DMS79 (cell line): Measurements from ENCODE around the gene GRWD1.
"Not testable (repeated sequence)": the region's sequence is repeated elsewhere in the genome, so short reads cannot be mapped to it uniquely, and the experiment has no call there.

Source experiments
- DNase-seq: peaks from one replicate; lab custom pipeline; 2025; lab: John Stamatoyannopoulos, UW

The GRWD1 gene

DNA sequence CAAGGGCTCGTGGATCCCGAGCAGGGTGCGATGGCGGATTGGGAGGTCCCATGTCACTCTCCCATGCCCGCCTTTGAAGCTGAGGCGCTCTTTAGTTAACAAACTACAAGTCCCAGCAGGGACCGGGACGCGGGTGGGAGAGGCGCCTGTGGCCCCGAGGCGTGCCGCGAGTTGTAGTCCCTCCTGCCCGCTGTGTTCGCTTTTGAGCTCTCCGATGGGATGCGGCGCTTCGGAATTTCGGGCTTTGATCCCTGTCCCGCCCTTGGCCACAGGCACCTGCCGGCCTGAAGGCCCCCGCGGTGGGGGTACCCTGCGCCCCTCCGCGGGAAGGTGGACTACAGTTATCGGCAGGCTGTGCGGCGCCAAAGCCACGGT lies 34.4 kb downstream of the GRWD1 start:
- DNase-seq, result no peak

DNA sequence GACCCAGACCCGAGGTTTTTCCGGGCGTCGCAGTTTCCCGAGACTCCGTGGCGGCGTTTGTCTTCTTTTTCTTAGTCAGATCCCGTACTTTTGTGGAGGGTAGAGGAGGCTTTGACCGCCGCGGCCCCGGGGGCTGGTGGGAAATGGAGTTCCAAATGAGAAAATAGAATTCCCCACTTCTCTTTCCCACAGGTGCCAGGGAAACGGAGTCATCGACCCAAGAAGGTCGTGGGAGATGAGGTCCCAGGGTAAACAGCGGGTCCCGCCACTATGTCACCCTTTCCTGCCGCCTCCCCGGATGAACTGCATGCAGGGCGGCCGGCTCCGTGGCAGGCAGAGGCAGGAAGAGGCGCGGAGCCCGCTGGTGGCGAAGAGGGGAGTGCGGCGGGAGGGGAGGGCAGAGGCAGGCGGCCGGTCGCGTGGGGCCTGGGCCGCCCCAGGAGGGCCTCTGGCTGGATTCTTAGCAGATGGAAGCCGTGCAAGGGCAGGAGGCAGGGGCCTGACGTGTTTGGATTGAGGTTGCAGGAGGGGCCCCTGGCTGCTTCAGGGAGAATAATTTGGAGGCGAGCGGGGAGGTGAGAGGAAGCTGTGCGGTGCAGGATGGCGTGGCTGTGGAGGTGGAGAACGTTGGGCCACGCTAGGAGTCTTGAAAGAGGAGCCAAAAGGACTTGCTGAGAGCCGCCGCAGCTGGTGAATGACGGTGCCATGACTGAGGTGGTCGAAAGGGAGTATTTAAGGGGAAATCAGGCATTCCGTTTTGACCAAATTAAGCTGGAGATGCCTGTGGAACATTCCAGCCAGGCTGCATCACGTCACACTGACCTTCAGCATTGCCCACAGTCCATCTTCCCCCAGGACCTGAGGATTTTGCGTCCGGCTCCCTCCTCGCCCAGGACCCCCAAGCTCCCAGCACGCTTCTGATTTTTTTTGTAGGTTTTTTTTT lies 35.0 kb downstream of the GRWD1 start:
- no peak for DNase-seq

DNA sequence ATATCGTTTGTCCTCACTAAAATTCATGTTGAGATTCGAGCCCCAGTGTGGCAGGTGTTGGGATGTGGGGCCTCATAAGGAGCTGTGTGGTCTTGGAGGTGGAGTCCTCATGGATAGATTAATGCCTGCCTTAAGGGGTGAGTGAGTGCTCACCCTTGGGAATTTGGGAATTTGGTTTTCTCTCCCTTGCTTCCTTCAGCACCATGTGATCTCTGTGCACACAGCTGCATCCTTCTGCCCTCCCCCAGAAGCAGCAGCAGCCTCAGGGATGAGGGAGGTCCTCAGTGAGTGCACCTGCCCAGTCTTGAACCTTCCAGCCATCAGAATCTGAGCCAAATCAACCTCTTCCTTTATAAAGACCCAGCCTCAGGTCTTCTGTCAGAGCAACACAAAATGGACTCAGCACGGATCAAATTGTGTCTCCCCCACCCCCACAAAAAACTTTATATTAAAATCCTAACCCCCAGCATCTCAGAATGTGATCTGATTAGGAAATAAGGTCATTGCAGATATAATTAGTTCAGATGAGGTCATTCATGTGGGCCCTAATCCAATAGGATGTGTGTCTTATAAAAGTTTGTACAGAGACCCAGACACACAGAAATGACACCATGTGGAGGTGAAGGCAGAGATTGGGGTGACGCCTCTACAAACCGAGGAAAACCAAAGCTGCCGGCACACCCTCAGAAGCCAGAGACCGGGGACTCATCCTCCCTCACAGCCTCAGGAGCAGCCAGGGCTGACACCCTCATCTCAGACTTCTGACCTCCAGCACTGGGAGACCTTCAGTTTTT lies 36.3 kb downstream of the GRWD1 start:
- DNase-seq, result no peak

DNA sequence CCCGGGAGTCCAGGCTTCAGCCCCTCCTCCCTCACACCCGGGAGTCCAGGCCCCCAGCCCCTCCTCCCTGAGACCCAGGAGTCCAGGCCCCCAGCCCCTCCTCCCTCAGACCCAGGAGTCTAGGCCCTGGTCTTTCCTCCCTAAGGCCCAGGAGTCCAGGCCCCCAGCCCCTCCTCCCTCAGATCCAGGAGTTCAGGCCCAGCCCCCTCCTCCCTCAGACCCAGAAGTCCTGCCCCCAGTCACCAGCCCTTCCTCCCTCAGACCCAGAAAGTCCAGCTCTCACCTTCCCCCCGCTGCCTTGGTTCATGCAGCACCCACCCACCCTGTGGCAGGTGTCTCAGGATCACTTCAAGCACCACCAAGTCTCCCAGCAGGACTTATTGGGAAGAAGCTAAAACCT lies 37.5 kb downstream of the GRWD1 start:
- no peak for DNase-seq

DNA sequence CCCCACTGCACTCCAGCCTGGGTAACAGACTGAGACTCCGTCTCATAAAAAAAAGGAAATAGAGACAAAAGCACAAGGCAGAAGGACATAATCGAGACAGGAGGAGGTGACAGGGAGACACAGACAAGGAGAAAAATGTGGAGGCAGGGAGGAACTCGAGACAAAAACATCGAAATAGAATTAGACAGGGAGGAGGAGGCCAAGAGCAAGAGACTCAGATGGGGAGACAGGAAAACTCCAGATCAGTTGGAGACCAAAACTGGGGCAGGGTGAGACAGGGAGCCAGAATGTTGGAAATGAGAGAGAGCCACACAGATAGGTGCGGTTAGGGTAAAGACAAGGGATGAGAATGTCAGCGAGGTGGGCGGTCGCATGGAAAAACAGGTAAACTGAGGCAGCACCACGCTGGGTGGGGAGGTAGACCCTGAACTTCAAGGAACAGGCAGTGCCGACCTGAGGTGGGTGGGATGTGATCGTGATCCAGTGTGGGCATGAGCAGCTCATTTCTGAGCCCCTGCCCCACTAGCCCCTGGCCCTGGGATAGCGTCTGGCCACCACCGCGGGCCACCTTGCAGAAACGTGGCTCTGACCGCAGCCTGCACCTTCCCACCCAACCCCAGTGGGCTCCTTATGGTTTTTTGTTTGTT lies 38.6 kb downstream of the GRWD1 start:
- DNase-seq, result no peak

DNA sequence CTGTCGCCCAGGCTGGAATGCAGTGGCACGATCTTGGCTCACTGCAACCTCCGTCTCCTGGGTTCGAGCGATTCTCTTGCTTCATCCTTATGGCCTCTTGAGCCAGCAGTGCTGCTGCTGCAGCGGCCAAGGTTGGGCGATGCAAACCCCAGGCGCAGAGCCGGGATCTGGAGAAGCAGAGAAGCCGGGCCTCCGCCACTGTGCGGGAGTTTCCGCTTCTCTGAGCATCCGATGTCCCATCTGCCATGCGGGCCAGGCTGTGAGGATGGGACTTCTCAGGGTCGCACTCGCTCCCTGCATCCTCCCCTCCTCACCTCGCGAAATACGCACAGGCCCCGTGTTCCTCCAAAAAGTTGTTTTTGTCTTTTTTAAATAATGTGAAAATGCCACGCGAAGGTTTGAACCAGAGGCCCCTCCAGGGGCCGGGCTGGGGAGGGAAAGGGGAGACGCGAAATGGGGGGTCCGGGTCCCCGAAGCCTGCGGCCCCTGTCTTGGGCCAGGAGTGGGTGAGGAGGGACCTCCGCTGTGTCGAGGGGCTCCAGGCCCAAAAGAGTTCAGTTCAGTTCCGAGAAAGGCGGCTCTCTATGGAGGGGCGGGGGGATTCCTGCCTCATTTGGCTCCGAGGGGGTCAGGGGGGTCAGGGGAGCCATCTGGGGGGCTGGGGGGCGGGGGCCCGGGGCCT lies 39.3 kb downstream of the GRWD1 start:
- no peak for DNase-seq

DNA sequence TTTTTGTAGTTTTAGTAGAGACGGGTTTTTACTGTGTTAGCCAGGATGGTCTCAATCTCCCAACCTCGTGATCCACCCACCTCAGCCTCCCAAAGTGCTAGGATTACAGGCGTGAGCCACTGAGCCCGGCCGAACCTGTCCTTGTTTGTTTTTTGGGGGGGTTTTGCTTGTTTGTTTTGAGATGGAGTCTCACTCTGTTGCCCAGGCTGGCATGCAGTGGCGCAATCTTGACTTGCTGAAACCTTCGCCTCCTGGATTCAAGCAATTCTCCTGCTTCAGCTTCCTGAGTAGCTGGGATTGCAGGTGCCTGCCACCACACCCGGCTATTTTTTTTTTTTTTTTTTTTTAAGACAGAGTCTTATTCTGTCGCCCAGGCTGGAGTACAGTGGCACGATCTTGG lies 40.9 kb downstream of the GRWD1 start:
- not testable (repeated sequence) for DNase-seq

DNA sequence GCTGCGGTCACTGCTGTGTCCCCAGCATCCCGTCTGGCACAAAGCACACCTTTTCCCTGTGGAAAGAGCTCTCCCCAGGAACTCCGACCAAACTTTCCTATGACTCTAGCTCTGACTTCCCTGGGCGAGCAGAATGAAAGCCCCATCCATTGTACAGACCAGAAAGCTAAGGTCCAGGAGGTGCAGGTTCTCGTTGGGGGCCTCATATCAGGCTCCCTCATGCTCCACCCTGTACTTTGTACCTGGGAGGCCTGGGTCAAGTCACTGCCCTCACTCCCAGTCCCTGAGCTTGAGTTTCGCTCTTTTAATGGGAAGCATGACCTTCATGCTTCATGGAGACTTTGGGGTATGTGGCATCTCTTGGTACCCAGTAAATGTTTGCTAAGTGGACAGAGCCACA lies 41.8 kb downstream of the GRWD1 start:
- DNase-seq, result no peak

GRCh38 chr19:48487948-48488347 lies 42.2 kb downstream of the GRWD1 start:
- DNase-seq, result no peak

GRCh38 chr19:48488478-48488877 lies 42.7 kb downstream of the GRWD1 start:
- DNase-seq, result not testable (repeated sequence)

DNA sequence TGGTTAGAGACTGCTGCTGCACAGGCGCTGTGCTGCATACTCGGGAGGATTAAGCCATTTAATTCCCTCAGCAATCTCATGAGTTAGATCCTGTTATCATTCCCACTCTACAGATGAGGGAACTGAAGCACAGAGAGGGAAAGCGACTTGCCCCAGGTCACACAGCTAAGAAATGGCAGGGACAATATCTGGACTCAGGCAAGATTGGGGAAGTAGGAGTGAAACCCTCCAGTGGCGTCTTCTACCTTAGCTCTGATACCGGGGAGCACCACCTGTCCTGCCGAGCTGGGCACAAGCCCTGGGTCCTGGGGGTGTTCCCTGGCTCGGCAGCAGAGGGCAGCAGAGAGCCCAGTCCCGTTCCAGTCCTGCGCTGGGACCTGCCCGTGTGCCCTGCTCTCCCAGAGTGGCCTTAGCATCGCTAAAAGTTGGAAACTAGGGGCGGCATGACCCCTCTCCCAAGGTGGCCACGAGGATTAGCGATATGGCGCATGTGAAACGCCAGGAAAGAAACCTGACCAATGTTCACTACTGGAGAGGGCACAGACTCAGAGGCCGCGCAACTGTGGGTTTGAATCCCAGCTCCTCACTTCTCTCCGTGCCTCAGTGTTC lies 43.9 kb downstream of the GRWD1 start:
- no peak for DNase-seq

DNA sequence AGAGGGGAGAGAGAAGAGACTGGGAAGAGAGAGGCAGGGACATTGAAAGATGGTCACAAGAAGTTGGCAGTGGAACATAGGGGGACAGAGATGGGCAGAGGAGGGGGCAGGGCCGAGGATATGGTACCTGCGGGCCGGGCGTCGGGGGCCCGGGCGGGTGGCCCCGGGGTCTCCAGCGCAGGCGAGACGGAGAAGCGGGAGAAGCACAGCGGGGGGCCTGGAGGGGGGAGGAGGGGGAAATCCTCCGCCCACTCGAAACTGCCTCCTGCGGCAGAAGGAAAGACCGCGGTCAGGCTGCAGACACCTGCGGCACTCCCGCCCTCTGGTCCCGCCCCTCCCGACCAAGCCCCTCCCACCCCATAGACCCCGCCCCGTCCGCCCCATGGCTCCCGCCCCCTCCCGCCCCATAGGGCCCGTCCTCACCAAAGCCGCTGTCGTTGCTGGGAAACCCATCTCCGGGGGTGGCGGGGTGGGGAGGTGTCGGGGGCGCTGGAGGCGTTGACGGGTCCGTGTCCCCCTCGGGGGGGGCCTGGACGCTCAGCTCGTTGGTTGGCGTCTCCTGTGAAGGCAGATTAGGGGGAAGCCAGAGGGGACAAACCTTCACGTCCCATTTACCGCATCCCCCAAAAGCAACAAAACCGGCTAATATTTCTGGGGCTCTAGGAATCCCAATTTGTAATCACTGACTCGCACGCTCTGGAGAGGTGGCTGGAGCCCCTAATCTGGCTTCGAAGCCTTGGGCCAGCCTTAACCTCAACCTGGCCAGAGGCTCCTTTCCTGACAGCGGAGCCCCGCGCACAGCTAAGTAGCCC lies 45.4 kb downstream of the GRWD1 start:
- peak; percentile 11 for DNase-seq

- no peak for DNase-seq
Observed at GRCh38 chr19:48491793-48492123, 46.0 kb downstream of the GRWD1 start.

DNA sequence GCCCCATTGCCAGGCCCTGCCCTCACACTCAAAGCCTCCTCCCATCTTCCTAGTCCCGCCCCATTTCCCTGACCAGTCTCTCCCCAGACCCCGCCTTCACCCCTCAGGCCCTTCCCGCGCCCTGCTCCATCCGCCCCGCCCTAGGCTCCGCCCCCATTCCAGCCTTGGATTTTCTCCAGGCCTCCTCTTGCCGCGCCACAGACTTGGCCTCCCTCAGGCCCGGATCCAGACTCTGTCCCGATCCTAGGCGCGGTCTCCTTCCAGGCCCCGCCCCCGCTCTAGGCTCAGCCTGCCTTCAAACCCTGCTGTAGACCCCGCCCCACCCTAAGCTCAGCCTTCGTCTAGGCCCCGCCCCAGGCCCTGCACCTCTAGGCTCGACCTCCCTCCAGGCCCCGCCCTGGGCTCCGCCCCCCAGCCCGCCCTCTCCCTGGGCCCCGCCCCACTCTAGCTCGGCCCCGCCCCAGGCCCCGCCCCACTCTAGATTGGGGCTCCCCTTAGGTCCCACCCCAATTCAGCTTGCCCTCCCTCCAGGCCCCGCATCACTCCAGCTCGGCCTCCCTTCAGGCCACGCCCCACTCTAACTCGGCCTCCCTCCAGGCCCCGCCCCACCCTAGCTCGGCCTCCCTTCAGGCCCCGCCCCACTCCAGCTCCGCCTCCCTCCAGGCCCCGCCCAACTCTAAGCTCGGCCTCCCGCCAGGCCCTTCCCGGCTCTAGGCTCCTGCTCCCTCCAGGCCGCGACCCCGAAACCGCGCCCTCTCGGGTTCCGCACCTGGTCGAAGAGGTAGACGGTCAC lies 47.3 kb downstream of the GRWD1 start:
- peak; percentile 16 for DNase-seq

DNA sequence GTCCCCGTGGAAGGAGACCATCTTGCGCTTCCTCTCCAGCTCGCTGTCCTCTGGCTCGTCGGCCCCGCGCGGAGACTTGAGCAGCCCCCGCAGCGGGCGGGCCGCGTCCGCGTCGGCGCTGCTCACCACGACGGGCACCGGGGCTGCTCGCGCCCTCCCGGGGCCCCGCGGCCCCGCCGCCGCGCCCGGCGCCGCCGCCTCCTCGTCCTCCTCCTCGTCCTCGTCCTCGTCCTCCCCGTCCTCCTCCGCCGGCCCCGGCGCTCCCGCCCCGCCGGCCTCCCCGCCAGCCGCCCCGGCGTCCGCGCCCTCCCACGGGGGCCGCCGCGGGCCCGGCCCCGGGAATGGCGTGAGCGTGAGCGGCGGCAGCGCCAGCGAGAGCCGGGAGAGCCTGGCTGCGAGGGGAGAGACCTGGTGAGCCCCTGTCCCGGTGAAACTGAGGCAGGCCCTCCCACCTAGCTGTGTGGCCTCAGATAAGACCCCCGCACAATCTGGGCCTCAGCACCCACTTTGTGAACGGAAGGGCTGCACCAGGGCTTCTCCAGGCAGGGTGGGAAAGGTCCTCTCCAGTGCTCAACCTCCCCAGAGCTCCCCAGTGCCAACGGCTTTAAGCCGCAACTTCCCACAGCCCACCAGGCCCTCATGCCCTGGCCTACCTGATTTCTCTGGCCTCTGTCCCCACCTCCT lies 48.1 kb downstream of the GRWD1 start:
- no peak for DNase-seq

- no peak for DNase-seq
Observed at GRCh38 chr19:48495396-48495795, 49.6 kb downstream of the GRWD1 start.

DNA sequence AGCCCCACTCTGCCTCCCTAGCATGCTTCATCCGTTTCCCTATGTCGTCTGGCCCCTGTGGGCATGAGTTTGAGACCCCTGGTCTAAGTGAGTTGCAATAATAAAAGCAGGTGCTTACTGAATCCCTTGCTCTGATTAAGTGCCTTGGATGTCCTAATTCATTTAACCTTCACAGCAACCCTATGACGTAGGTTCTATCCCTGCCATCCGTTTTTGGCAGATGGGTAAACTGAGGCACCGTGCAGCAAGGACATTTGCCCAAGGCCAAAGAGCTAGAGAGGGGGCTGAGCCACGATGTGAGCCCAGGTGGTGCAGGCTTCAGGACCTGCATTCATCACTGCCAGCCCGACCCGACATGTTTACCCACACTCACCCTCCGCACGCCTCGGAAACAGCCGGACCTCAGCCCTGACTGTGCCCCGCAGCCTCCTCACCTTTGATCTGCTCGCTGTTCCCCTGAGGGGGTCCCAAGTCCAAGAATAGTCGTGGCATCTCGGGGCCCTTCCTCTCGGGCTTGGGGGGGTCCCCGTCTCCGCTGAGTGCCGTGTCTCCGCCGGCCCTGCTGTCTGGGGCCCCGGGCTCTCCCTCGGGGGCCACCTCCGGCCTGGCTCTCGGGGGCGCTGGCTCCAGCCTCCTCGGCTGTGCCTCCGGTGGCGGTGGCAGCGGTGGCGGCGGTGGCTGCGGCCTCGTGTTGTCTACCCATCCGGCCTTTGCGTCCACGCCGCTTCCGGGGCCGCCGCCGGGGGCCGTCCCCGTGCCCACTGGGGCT lies 51.4 kb downstream of the GRWD1 start:
- no peak for DNase-seq

DNA sequence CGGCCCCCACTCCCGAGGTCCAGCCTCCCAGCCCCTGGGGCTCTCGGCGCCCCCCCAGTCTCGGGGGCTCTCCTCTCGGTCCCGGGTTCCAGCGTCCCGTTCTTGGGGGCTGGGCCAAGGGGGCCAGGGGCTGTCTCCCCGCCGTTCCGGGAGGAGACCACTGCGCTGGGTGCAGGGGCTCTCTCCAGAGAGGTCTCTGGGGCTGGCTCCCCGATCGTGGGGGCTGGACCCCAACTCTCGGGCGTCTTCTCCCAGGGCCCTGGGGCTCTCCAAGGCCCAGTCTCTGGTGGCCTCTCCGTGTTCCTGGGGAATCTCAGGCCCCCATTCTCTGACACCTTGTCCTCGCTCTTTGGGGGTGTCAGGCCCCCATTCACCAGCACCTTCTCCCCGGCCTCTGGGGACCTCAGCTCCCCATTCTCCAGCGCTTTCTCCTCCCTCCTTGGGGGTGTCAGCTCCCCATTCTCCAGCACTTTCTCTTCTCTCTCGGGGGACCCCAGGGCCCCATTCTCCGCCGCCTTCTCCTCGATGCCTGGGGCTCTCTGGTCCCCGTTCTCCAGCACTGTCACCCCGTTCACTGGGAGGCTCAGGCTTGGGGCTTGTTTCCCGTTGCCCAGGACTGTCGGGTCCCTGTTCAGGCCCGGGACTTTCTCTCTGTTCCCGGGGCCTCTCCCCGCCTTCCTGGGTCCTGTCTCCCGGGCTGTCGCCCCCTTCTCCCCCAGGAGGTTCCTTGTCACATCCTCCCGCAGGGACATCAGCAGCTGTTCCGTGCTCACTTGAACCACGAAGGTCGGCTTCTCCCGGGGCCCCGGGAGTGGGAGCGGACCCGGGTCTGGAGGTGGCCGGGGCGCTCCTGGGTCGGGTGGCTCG lies 52.2 kb downstream of the GRWD1 start:
- DNase-seq, result no peak
